GM19043 (cell line): Measurements from ENCODE around the gene LDLRAD4.

Experiments used
- ATAC-seq: cut with Tn5 transposase; IDR thresholded peaks from one replicate; pipeline ENCODE4 v1.9.1; 2021; ENCODE audit warnings: low read depth; ENCODE audit not compliant: unreplicated experiment

The LDLRAD4 gene

GRCh38 chr18:13201292-13201691 is 17.3 kb upstream of the LDLRAD4 start:
- no peak for ATAC-seq

- ATAC-seq: no peak
Observed at GRCh38 chr18:13202571-13202970, 16.0 kb upstream of the LDLRAD4 start.

- no peak for ATAC-seq
Observed at GRCh38 chr18:13206301-13206700, 12.3 kb upstream of the LDLRAD4 start.

- no peak for ATAC-seq
Observed at GRCh38 chr18:13207294-13207693, 11.3 kb upstream of the LDLRAD4 start.

GRCh38 chr18:13211534-13211933 is 7.0 kb upstream of the LDLRAD4 start:
- ATAC-seq: no peak

- ATAC-seq: no peak
Observed at GRCh38 chr18:13213036-13213795, 5.3 kb upstream of the LDLRAD4 start.

GRCh38 chr18:13214609-13215008 is 4.0 kb upstream of the LDLRAD4 start:
- ATAC-seq: no peak

GRCh38 chr18:13216092-13216582 is 2.4 kb upstream of the LDLRAD4 start:
- ATAC-seq: no peak

GRCh38 chr18:13216711-13217465 is 1.7 kb upstream of the LDLRAD4 start:
- ATAC-seq: no peak

- ATAC-seq: no peak
Observed at GRCh38 chr18:13217466-13217961, 1.0 kb upstream of the LDLRAD4 start.

- ATAC-seq: no peak
Observed at GRCh38 chr18:13217971-13218367, 591 bp upstream of the LDLRAD4 start.

- no peak for ATAC-seq
Observed at GRCh38 chr18:13218997-13219396, 437 bp downstream of the LDLRAD4 start.

- ATAC-seq: no peak
Observed at GRCh38 chr18:13219593-13220159, 1.1 kb downstream of the LDLRAD4 start.

GRCh38 chr18:13220361-13220991 is 1.9 kb downstream of the LDLRAD4 start:
- no peak for ATAC-seq

GRCh38 chr18:13221869-13222855 is 3.6 kb downstream of the LDLRAD4 start:
- ATAC-seq: no peak

- no peak for ATAC-seq
Observed at GRCh38 chr18:13222856-13223281, 4.3 kb downstream of the LDLRAD4 start.

GRCh38 chr18:13223311-13224143 is 5.0 kb downstream of the LDLRAD4 start:
- ATAC-seq: no peak

GRCh38 chr18:13225261-13225660 is 6.7 kb downstream of the LDLRAD4 start:
- ATAC-seq: no peak
